SK-N-MC (cell line): ENCODE results near the gene SYTL1.

Source experiments
- DNase-seq: peaks from one replicate; pipeline ENCODE4 v3.0.0-alpha.2; 2011; ENCODE audit warnings: low read depth, low spot score
- H3K27ac ChIP-seq: fragments of 200-600 bp; sonication (generic); 2 replicates; pipeline ENCODE4 v1.5.1; 2016; ENCODE audit warnings: mixed run types
- H3K36me3 ChIP-seq: fragments of 200-600 bp; sonication (generic); 2 replicates; pipeline ENCODE4 v1.6.1; 2017; ENCODE audit warnings: antibody characterized with exemption, low read length, mixed read lengths; ENCODE audit not compliant: insufficient read depth
- H3K4me3 ChIP-seq: fragments of 200-600 bp; sonication (generic); 2 replicates; pipeline ENCODE4 v1.5.1; 2016
- H3K9ac ChIP-seq: fragments of 200-600 bp; sonication (generic); 2 replicates; pipeline ENCODE4 v1.8.0; 2017; ENCODE audit warnings: mixed run types, mixed read lengths; ENCODE audit not compliant: insufficient read length
- H3K9me3 ChIP-seq: fragments of 200-600 bp; sonication (generic); 2 replicates; pipeline ENCODE4 v1.6.1; 2017; ENCODE audit warnings: low read depth, mild to moderate bottlenecking, antibody characterized with exemption, low read length, moderate library complexity, mixed read lengths
- EZH2 ChIP-seq: fragments of 200-600 bp; sonication (generic); IDR thresholded peaks from one replicate; pipeline ENCODE4 v1.6.1; 2017; ENCODE audit warnings: antibody characterized with exemption
- FOXP2 ChIP-seq: optimal IDR thresholded peaks from 2 replicates; pipeline ENCODE3; 2011; ENCODE audit warnings: mild to moderate bottlenecking, moderate library complexity; ENCODE audit not compliant: insufficient read depth; ENCODE audit errors: extremely low read length, control extremely low read depth
- POLR2AphosphoS5 ChIP-seq: IDR thresholded peaks from 2 replicates; pipeline ENCODE4 v1.6.1; 2012; ENCODE audit warnings: mild to moderate bottlenecking, low read depth, low read length, borderline replicate concordance

Gene SYTL1

DNA sequence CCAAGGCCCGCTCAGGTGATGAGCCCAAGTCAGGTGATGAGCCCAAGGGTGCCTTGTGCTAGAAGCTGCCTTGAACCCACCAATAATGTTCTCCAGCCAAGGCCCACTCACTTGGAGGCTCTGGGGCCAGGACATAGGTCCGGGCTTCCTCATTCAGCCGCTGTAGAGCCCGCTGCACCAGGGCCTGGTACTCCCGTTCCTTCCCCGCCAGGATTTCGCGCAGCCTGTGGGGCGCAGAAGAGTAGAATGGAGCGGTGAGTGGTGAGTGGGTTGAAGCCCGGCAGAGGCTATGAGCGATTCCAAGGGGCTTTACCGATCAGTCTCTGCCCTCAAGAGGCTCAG, 14.4 kb downstream of the SYTL1 start:
- Histone ChIP-seq H3K4me3 (no peak overlapping the region), H3K27ac (no peak overlapping the region), H3K9ac (no peak overlapping the region), H3K9me3 (no peaks in the 10 kb centered on the region), H3K36me3 (no peaks in the 10 kb centered on the region)
- TF ChIP-seq POLR2AphosphoS5 (no peak), EZH2 (no peak), FOXP2 (no peak)
- no peak for DNase-seq

DNA sequence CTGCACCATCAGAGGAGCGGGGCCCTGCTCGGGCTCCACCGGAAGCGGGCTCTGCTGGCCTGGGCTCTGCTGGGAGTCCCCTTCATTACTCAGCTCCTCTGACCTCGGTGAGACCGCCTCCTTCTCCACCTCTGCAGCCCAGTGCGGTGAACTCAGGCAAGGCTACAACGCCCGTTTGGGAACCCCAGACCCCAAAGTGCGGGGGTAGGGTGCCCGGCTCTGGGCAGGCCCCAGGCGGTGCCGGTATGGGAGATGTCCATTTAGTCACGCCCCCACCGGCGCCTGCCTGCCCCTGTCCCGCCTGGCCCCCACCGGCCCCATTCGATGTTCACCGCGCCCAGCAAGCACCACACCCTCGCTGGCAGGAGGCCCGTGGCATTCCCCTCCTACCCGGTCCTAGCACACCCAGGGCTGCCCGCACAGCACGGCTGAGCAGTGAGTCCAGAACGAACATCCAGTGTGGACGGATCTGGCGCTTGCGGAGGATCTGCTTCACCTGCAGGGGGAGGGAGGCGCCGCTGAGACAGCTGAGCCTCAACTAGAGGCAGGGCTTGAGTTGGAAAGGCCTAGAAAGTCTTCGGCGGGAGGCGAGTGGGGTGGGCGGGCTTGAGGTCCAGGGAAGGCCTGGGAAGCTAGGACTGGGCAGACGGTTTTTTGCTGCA, 14.9 kb downstream of the SYTL1 start:
- H3K9ac ChIP-seq = no peak overlapping the region
- H3K27ac ChIP-seq = no peak overlapping the region
- H3K4me3 ChIP-seq = no peak overlapping the region
- no peaks in the 10 kb centered on the region for H3K36me3 ChIP-seq
- no peaks in the 10 kb centered on the region for H3K9me3 ChIP-seq
- DNase-seq = no peak
- TF ChIP-seq FOXP2 = no peak
- no peak for TF ChIP-seq POLR2AphosphoS5
- no peak for TF ChIP-seq EZH2

DNA sequence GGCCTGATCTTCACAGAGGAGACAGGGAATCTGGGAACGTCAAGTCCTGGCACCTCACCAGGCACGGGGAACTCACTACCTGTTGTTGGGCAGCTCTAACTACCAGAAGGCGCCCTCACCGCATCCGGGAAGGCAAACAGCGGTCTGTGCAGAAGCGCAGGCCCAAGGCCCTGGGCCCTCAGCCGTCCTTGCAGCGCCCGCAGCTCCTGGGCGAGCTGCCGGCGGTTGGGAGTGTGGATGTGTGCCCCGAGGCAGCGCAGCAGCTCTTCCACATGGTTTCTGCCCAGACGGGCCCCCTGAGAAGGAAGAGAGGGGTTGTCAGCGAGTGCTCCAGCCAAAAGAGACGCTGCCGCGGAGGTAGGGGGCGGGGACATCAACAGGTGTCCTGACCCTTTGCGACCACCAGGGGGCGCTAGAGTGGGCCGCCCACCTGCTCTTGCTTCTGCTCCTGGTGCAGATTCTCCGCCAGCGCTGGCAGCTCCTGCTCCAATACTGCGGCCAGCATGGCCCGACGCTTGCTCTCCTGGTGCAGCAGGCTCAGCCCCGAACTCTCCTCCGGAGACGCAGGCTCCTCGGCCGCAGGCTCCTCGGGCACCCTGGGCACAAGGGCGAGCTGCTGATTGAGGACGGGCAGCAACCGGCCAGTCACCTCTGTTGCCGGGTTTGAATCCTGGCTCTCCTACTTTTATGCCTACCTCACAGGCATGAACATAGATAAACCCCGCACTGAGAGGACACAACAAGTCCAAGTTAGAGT, 15.6 kb downstream of the SYTL1 start:
- no peak for TF ChIP-seq FOXP2
- TF ChIP-seq EZH2 = no peak
- Histone ChIP-seq H3K9me3 (no peaks in the 10 kb centered on the region), H3K27ac (no peak overlapping the region), H3K9ac (no peak overlapping the region), H3K36me3 (no peaks in the 10 kb centered on the region), H3K4me3 (no peak overlapping the region)
- DNase-seq = no peak

DNA sequence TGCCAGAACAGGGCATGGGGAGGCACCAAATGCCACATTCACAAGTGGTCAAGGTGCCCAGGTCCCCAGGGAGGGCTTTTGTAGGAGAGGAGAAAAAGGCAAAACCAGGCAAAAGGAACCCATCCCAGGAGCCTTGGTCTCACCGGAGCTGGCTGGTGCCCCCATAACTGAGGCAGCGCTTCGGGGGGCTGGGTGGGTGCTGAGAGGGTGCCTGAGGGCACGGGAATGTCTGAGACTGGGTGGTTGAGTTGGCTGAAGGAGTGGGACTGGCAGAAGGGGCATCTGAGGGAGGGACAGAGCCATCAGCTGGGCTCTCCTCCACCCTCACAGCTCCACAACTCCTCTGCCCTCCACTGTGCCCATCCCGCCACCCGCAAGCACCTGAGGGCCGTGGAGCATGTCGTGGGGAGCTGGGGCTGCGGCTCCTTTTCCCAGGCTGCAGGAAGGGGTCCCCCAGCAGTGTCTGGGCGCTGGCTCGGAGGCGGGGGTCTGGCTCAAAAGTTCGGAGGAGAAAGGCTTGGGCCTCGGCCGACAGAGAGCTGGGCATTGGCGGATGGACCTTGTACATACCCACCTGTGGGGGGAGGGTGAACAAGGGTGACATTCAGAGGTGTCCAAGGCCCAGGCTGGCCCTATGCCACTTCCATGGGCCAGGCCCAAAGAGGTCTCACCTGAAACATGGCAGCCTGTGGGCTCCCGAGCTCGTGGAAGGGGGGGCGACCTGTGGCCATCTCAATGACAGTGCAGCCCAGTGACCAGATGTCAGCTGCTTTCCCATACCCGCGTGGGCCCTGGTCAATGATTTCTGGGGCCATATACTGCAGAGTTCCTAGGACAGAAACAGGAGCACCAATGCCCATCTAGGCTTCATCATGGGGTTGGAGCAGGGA, 16.5 kb downstream of the SYTL1 start:
- DNase-seq = no peak
- no peak overlapping the region for H3K4me3 ChIP-seq
- no peaks in the 10 kb centered on the region for H3K36me3 ChIP-seq
- H3K9me3 ChIP-seq = no peaks in the 10 kb centered on the region
- TF ChIP-seq FOXP2 = no peak
- TF ChIP-seq EZH2 = no peak
- TF ChIP-seq POLR2AphosphoS5 = no peak
- no peak overlapping the region for H3K9ac ChIP-seq
- H3K27ac ChIP-seq = no peak overlapping the region

DNA sequence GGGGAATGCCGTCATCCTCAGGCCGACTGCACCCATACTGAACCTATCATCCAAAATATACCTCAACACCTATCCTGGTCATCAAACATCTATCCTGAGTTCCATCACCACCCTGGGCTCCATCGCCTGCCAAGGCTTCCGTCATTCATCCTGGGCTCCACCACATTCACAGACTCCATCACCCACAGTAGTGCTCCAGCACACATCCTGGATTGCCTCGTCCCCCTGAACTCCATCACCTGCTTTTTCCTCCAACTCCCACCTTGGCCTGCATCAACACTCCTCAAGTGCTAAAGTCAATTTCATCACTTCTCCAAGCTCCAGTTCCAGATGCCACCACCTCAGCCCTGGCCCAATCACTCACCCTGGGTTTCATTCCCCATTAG, 17.1 kb downstream of the SYTL1 start:
- H3K4me3 ChIP-seq = no peak overlapping the region
- no peak overlapping the region for H3K9ac ChIP-seq
- DNase-seq = no peak
- H3K27ac ChIP-seq = no peak overlapping the region
- H3K9me3 ChIP-seq = no peaks in the 10 kb centered on the region
- H3K36me3 ChIP-seq = no peaks in the 10 kb centered on the region
- TF ChIP-seq EZH2 (no peak), POLR2AphosphoS5 (no peak), FOXP2 (no peak)

DNA sequence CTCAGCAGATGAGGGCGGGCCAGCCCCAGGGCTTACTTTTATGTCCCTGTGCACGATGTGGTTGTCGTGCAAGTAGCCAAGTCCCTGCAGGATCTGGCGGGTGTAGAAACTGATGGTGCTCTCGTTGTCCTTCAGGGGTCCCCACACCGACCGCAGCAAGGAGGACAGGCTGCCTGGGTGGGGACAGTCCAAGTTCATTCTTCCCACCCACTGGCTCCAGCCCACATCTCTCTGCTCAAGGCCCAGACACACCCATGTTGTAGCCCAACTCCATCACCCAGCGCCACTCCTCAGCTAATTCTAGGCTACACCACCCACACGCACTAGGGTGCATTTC, 18.0 kb downstream of the SYTL1 start:
- no peak for DNase-seq
- no peak overlapping the region for H3K27ac ChIP-seq
- H3K9ac ChIP-seq = no peak overlapping the region
- no peaks in the 10 kb centered on the region for H3K36me3 ChIP-seq
- H3K4me3 ChIP-seq = no peak overlapping the region
- TF ChIP-seq FOXP2 = no peak
- no peak for TF ChIP-seq EZH2
- TF ChIP-seq POLR2AphosphoS5 = no peak
- H3K9me3 ChIP-seq = no peaks in the 10 kb centered on the region

DNA sequence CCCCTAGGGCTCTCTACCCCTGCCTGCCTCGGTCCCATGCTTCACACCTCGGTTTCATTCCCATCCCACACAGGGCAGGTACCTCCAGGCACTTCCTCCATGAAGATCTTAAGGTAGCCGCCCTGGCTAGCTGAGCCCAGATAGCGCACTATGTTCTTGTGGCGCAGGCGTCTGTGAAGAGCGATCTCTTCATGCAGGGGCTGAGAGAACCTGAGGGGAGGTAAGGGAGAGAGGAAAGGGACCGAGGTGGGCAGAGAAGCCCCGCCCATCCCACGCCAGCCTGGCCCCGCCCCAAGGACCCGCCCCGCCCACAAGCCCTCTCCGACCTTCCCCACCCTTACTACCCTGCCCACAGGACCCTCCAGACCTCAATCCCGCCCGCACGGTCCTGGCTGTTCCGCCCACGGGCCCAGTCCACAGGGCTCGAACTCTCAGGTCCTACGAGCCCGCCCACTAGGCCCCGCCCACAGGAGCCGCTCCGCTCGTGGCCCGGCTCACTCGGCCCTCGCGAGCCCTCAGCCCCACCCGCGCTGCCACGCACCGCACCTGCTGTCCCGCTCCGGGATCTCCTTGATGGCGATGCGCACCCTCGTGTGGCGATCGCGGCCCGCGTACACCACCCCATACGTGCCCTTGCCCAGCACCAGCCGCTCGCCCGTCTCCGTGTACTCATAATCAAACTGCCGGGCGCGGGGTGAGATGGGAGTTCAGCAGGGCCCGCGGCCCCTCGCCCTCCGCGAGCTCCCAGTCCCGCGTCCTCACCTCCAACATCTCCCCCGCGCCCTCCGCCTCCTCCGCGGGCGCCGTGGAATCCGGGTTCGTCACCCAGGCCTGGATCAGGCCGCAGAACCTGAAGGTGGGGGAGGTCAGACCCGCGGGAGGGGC, 18.6 kb downstream of the SYTL1 start:
- no peak overlapping the region for H3K27ac ChIP-seq
- no peak overlapping the region for H3K9ac ChIP-seq
- H3K36me3 ChIP-seq = no peaks in the 10 kb centered on the region
- DNase-seq = no peak
- TF ChIP-seq EZH2 (no peak), POLR2AphosphoS5 (no peak), FOXP2 (no peak)
- no peak overlapping the region for H3K4me3 ChIP-seq
- no peaks in the 10 kb centered on the region for H3K9me3 ChIP-seq

DNA sequence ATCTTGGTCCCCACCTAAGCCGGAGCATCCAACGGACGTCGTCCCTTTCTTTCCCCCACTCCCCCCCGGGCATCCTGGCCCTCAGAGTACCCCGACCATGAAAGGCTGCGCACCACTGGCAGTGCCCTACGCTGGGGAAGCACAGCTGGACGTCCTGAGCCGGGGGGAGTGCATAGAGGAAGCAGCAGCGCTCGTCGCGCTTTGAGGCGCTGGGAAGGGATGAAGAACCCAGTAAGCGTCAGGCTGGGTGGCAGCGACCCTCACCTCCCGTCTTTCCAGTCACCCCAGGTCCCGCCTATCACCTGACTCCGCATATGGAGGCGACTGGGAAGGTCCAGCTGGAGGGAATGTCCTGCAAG, 19.2 kb downstream of the SYTL1 start:
- H3K27ac ChIP-seq = no peak overlapping the region
- TF ChIP-seq POLR2AphosphoS5 = no peak
- no peak for TF ChIP-seq FOXP2
- TF ChIP-seq EZH2 = no peak
- H3K4me3 ChIP-seq = no peak overlapping the region
- DNase-seq = no peak
- H3K9me3 ChIP-seq = no peaks in the 10 kb centered on the region
- no peaks in the 10 kb centered on the region for H3K36me3 ChIP-seq
- no peak overlapping the region for H3K9ac ChIP-seq
